Astrocyte of the hippocampus (primary cell): ENCODE results near the gene HP.
"Not testable (repeated sequence)": the region's sequence is repeated elsewhere in the genome, so short reads cannot be mapped to it uniquely, and the experiment has no call there.

ENCODE experiments used
- DNase-seq: peaks from one replicate; pipeline ENCODE4 v3.0.0; 2011; ENCODE audit warnings: low read depth, low spot score

Gene HP

GRCh38 chr16:72043058-72043457, 11.2 kb upstream of the HP start:
- DNase-seq = no peak

DNA sequence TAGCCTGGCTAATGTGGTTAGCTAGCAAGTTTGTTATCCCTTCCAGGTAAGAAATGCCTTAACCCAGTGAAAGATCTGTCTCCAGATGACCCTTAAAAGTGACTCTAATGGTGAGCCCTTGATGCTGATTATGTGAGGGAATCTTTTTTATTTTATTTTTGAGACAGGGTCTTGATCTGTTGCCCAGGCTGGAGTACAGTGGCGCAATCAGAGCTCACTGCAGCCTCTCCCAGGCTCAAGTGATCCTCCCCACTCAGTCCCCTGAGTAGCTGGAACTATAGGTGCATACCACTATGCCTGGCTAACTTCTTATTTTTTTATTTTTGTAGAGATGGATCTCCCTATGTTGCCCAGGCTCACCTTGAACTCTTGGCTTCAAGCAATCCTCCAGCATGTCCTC, 10.8 kb upstream of the HP start:
- no peak for DNase-seq

- no peak for DNase-seq
Observed at GRCh38 chr16:72044296-72044695, 10.0 kb upstream of the HP start.

- DNase-seq = no peak
Observed at GRCh38 chr16:72044825-72045359, 9.4 kb upstream of the HP start.

DNA sequence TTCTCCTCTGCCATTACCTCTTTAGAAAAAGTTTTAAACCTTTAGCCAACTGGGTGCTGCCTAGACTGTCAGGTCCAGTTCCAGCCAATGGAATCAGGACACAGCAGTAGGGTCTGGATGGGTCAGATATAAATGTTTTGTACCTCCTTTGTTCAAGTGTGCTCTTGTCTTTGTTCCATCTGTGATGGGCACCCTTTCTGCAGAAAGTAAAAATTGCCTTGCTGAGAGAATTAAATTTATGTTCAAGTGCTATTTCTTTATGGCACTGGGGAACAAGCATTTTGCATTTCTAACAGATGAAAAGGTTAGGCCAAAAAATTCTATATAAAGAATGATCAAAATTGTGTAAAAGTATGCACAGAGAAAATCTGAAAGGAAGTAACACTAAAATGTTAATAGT, 5.2 kb upstream of the HP start:
- no peak for DNase-seq

DNA sequence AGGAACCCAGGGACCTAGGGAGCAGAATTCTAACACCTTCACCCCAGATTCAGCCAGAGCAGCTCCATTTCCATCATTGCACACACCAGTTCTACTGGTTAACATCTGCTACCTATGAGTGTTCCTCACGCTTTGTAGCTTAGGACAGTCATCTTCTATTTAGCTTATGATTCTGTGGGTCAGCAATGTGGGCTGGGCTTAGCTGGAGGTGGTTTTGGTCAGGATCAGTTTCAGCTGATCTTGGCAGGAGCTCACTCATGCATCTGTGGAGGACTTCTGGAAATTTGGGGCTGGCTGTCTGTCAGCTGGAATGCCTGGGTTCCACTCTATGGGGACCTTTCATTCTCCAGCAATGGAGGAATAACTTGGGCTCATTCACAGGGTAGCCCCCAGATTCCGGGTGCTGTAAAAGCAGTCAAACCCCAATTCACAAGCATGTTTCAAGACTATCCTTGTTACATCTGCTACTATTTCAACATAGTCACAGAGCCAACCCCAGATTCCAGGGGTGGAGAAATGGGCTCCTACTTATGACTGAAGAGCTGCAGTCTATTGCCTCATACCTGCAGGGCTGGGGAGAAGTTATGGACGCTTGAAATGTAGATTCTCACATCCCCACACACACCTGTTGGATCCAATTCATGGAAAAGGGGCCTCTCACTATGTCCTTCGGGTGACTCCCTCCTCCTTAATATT, 3.4 kb upstream of the HP start:
- peak; percentile 8 for DNase-seq

DNA sequence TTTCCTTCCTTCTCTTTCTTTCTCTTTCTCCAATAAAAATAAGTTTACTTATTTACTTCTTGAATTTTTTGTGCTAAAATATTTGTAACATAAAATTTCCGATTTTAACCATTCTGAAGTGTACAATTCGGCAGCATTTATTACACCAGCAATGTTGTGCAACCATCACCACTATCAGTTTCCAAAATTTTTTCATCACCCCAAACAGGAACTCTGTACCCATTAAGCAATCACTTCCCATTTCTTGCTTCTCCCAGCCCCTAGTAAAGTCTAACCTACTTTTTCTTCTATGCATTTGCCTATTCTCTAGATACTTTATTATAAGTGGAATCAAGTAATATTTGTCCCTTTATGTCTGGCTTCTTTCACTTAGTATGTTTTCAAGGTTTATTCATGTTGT, 2.5 kb upstream of the HP start:
- no peak for DNase-seq

- no peak for DNase-seq
Observed at GRCh38 chr16:72055911-72056310, 1.6 kb downstream of the HP start.

- DNase-seq = not testable (repeated sequence)
Observed at GRCh38 chr16:72057313-72057712, 3.0 kb downstream of the HP start.

GRCh38 chr16:72059060-72059459, 4.8 kb downstream of the HP start:
- not testable (repeated sequence) for DNase-seq

GRCh38 chr16:72060405-72060804, 6.1 kb downstream of the HP start:
- no peak for DNase-seq

- DNase-seq = no peak
Observed at GRCh38 chr16:72061564-72061963, 7.3 kb downstream of the HP start.

GRCh38 chr16:72064361-72064894, 10.1 kb downstream of the HP start:
- DNase-seq = no peak

DNA sequence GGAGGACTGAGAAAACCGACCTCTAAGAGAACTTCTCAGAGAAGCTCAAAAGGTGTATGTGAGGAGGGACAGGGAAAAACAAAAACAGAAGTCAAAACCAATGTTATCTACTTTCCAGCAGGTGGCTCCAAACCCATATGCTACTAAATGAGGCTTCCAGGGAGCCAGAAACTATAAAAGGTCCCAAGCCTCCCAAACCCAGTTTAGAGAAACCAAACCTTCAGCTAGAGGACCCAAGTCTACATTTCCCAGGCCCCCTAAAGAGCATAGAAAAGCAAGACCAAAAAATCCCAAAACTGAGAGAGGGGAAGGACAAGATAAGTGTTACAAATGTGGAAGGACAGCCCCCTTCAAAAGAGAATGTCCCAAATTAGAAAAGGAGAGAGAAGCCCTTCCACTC, 12.4 kb downstream of the HP start:
- DNase-seq = peak; percentile 46

DNA sequence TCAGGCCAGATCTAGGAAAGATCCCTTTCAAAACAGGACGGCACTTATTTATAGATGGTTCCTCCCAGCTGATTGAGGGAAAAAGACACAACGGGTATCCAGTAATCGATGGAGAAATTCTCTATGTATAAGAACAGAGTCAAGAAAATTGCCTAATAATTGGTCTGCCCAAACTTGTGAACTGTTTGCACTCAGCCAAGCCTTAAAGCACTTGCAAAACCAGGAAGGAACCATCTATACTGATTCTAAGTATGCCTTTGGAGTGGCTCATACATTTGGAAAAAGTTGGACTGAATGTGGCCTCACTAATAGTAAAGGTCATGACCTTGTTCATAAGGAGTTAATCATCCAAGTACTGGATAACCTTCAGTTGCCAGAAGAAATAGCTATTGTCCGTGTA, 14.6 kb downstream of the HP start:
- DNase-seq = no peak

DNA sequence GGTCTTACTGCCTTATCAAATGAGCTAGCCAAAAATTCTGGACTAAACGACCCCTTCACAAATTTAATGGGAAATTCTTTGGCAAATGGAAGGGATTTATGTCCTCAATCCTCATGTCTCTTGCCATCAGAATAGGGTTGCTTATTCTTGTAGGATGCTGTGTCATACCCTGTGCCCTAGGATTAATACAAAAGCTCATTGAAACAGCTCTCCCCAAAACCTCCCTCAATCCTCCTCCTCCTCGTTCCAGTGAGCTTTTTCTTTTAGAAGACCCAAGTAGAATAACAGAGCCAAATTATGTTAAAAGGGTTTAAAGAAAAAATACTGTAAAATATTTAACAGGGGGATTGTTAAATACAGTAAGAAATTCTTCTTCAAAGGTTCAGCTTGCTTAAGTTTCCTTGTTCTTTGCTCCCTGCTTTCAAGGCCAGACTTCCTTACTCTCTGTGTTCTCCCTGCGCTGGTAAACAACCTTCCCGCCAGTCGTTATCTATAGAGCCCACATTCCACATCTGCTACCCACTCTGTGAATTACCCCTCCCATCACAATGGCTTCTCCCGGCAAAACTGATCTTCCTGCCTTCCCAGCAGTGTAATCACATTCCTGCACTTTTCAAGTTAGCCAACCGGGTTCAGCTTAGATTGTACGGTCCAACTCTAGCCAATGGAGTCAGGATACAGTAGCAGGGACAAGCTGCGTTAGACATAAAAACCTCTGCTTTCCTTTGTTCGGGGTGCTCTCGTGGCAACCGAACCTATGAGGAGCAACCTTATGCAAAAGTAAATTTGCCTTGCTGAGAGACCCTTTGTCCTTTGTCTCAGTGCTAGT, 18.4 kb downstream of the HP start:
- peak; percentile 11 for DNase-seq

DNA sequence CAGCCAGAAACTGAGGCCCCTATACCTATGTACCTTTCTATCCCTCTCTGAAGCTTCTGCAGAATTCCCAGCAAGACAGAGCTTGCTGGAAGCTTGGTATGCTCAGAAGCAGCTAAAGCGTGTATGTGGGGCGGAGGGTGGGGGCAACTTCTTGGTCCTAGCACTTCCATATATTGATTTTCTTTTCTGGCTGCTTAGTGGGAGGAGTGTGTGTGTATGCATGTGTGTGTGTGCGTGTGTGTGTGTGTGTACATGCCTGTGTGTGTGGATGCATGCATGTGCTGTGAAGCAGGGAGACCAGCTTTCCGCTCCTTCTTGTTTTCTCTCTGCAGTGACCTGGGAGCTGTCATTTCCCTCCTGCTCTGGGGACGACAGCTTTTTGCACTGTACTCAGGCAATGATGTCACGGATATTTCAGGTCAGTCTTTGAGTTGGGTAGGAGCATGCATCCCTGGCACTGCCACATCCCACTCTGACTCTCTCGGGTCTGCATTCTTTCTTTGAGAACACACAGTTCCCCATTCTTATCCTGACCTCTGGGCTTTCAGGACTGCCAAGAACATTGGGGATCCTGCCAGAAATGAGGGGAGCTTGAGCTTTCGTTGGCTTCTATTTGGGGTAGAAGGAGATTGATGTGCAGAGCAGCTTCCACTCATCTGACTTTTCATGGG, 19.4 kb downstream of the HP start:
- DNase-seq = peak; percentile 53

DNA sequence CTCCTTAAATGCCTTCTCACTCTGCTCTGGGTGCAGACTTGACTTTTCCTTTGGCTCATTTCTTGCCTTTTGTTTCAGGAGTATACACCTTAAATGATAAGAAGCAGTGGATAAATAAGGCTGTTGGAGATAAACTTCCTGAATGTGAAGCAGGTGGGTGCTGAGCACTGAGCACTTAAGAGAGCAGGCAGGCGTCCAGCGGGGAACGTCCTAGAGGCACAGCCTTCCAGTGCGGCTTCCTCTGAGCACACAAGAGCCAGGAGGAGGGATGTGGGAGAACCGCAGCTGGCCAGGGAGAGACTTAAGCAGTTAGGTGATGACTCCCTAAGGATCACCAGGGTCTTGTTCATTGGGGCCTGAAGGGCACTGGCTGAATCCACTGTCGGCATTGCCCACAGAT, 20.8 kb downstream of the HP start:
- DNase-seq = not testable (repeated sequence)

DNA sequence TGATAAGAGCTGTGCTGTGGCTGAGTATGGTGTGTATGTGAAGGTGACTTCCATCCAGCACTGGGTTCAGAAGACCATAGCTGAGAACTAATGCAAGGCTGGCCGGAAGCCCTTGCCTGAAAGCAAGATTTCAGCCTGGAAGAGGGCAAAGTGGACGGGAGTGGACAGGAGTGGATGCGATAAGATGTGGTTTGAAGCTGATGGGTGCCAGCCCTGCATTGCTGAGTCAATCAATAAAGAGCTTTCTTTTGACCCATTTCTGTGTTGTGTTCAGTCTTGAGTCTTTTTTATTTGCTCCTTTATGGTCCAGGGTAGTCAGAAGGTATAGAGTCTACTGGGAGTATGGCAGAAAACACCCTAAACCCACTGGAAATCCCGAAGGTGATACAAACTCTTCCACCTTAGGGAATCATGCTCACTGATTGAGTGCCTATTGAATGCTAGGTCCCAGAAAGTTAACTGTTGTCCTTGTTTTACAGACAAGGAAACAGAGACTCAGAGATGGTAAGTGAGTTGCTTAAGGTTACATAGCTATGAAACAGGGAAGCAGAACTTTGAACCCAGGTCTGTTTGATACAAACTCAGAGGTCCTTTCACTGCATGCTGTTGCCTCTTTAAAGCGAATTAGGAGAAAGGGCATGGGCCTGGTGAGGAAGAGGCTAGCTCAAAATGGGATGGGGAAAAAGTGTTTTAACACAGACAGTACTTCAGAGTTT, 22.8 kb downstream of the HP start:
- not testable (repeated sequence) for DNase-seq

GRCh38 chr16:72083778-72084404, 29.6 kb downstream of the HP start:
- no peak for DNase-seq

GRCh38 chr16:72084445-72084844, 30.1 kb downstream of the HP start:
- DNase-seq = no peak
